HepG2 (cell line): ENCODE results near the gene SPINK4. TPM values are rescaled to one million over a fixed set of nuclear protein-coding genes. Genes with fewer than 3 reads are reported as not detected.

Experiments
- ATF7-NPFF ChIP-seq: sonication (generic); formaldehyde crosslinking; IDR thresholded peaks from 2 replicates; pipeline ENCODE4 v1.8.1; 2023; ENCODE audit warnings: mild to moderate bottlenecking, low read depth, missing genetic modification reagents, moderate library complexity
- EED ChIP-seq: sonication (generic); formaldehyde crosslinking; IDR thresholded peaks from 2 replicates; pipeline ENCODE4 v1.5.0; 2020; ENCODE audit warnings: mild to moderate bottlenecking, missing genetic modification reagents
- FOSL2 ChIP-seq: sonication (generic); formaldehyde crosslinking; IDR thresholded peaks from 2 replicates; pipeline ENCODE4 v1.4.0; 2020; ENCODE audit warnings: missing genetic modification reagents
- GABPA ChIP-seq, 2 experiments: IDR thresholded peaks; 2 replicates each; pipeline ENCODE4 v1.6.1; 2011 to 2016; ENCODE audit warnings: low read depth in 2 of 2, low read length in 1 of 2, missing biosample characterization in 1 of 2, missing genetic modification characterization in 1 of 2
- GTF2F1 ChIP-seq: fragments of 150-350 bp; IDR thresholded peaks from 2 replicates; pipeline ENCODE4 v1.6.1; 2014; ENCODE audit warnings: low read length
- HIC2 ChIP-seq: sonication (generic); formaldehyde crosslinking; IDR thresholded peaks from 2 replicates; pipeline ENCODE4 v1.9.0; 2022; ENCODE audit warnings: low read depth, missing genetic modification reagents
- HOXA7 ChIP-seq: sonication (generic); formaldehyde crosslinking; IDR thresholded peaks from 2 replicates; pipeline ENCODE4 v1.8.1; 2022; ENCODE audit warnings: mild to moderate bottlenecking, missing genetic modification reagents, moderate library complexity
- MIER2 ChIP-seq: IDR thresholded peaks from 2 replicates; pipeline ENCODE4 v1.6.1; 2016; ENCODE audit warnings: missing biosample characterization, missing genetic modification reagents
- MYNN ChIP-seq: sonication (generic); formaldehyde crosslinking; IDR thresholded peaks from 2 replicates; pipeline ENCODE4 v1.4.0; 2020; ENCODE audit warnings: mild to moderate bottlenecking, low read depth, missing genetic modification reagents
- MYPOP ChIP-seq: sonication (generic); formaldehyde crosslinking; IDR thresholded peaks from 2 replicates; pipeline ENCODE4 v1.8.1; 2023; ENCODE audit warnings: mild to moderate bottlenecking, moderate library complexity, missing genetic modification reagents
- POGK ChIP-seq: sonication (generic); formaldehyde crosslinking; conservative IDR thresholded peaks from 2 replicates; pipeline ENCODE4 v1.8.0; 2022; ENCODE audit warnings: mild to moderate bottlenecking, moderate library complexity, missing genetic modification reagents
- RARA ChIP-seq: IDR thresholded peaks from 2 replicates; pipeline ENCODE4 v1.6.1; 2016; ENCODE audit warnings: missing genetic modification reagents, missing compliant biosample characterization
- RXRB ChIP-seq: IDR thresholded peaks from 2 replicates; pipeline ENCODE4 v1.6.1; 2016; ENCODE audit warnings: borderline replicate concordance, missing genetic modification reagents, missing compliant biosample characterization
- SMC3 ChIP-seq: IDR thresholded peaks from 2 replicates; pipeline ENCODE4 v1.6.1; 2011; ENCODE audit warnings: low read length, improper control_type of control experiment
- TFDP2 ChIP-seq: sonication (generic); formaldehyde crosslinking; IDR thresholded peaks from 2 replicates; pipeline ENCODE4 v1.4.0; 2020; ENCODE audit warnings: missing genetic modification reagents
- ZBTB7A ChIP-seq: sonication (generic); formaldehyde crosslinking; IDR thresholded peaks from 2 replicates; pipeline ENCODE4 v1.8.0; 2022; ENCODE audit warnings: mild to moderate bottlenecking, missing genetic modification reagents
- ZNF260 ChIP-seq: sonication (generic); formaldehyde crosslinking; IDR thresholded peaks from 2 replicates; pipeline ENCODE4 v1.4.0; 2020; ENCODE audit warnings: missing genetic modification reagents, low read depth, mild to moderate bottlenecking, borderline replicate concordance
- ZNF441 ChIP-seq: sonication (generic); formaldehyde crosslinking; IDR thresholded peaks from 2 replicates; pipeline ENCODE4 v1.7.0; 2021; ENCODE audit warnings: missing genetic modification reagents, borderline replicate concordance
- ZNF496 ChIP-seq: sonication (generic); formaldehyde crosslinking; IDR thresholded peaks from 2 replicates; pipeline ENCODE4 v1.8.1; 2023; ENCODE audit warnings: mild to moderate bottlenecking, moderate library complexity, missing genetic modification reagents; ENCODE audit not compliant: insufficient replicate concordance
- ZNF501 ChIP-seq: sonication (generic); formaldehyde crosslinking; IDR thresholded peaks from 2 replicates; pipeline ENCODE4 v1.5.1; 2020; ENCODE audit warnings: mild to moderate bottlenecking, moderate library complexity, missing genetic modification reagents
- ZNF781 ChIP-seq: sonication (generic); formaldehyde crosslinking; IDR thresholded peaks from 2 replicates; pipeline ENCODE4 v1.5.1; 2020; ENCODE audit warnings: borderline replicate concordance, mild to moderate bottlenecking, missing genetic modification reagents; ENCODE audit errors: not compliant biosample characterization
- ZSCAN5A ChIP-seq: sonication (generic); formaldehyde crosslinking; IDR thresholded peaks from 2 replicates; pipeline ENCODE4 v1.8.0; 2022; ENCODE audit warnings: mild to moderate bottlenecking, missing genetic modification reagents, borderline replicate concordance
- polyA plus RNA-seq, 8 experiments: library from polyadenylated mRNA; depleted of rRNA in 3 of 8; stranded (reverse) in 7 of 8; unstranded in 1 of 8; fragments of >200 nt; fragmentation: Illumina TruSeq in 4 of 8; extraction: Trizol in 4 of 8; gene quantifications; 2 replicates each; pipeline versions ENCODE4 v1.2.1 to v1.2.3, GENCODE V29; 2011 to 2016; ENCODE audit warnings: low read depth in 4 of 8, missing spikeins in 1 of 8, mixed read lengths in 1 of 8; ENCODE audit not compliant: insufficient read depth in 1 of 8
- total RNA-seq, 5 experiments: library from RNA; depleted of rRNA; stranded (reverse); fragments of >200 nt; fragmentation: Illumina TruSeq; extraction: Trizol; gene quantifications; 2 replicates each; pipeline ENCODE4 v1.2.3, GENCODE V29; 2016; ENCODE audit warnings: low read depth in 1 of 5

SPINK4 gene
- total and polyA plus RNA-seq, 2 of the 13 experiments (the other 11 are each of a cell fraction or from before 2014, with no cell fraction given) = 0.53 to 3.4 TPM

- TF ChIP-seq HIC2 (CRISPR knock-in tag) = no peak
- TF ChIP-seq ZBTB7A (CRISPR knock-in tag) = no peak
- no peak for TF ChIP-seq MYPOP (CRISPR knock-in tag)
- TF ChIP-seq TFDP2 (CRISPR knock-in tag) = no peak
- TF ChIP-seq GABPA (IDR thresholded peaks at IDR 0.05; ENCODE audit: low read depth, low read length) = no peak
- TF ChIP-seq GABPA (CRISPR knock-in tag; IDR thresholded peaks at IDR 0.05; ENCODE audit: low read depth) = 0 out of 2 replicates have a peak, but pooled peaks have one; percentile 34
- no peak for TF ChIP-seq ATF7-NPFF (CRISPR knock-in tag)
- TF ChIP-seq MIER2 = no peak
- peak; percentile 30; the same call in 1 of the 2 replicates for TF ChIP-seq SMC3
- TF ChIP-seq ZNF441 = no peak
- TF ChIP-seq GTF2F1 = no peak
- no peak for TF ChIP-seq FOSL2 (CRISPR knock-in tag)
- no peak for TF ChIP-seq EED (CRISPR knock-in tag)
- no peak for TF ChIP-seq ZNF501 (CRISPR knock-in tag)
- no peak; the same call in 1 of the 2 replicates for TF ChIP-seq ZSCAN5A
- no peak for TF ChIP-seq ZNF260 (CRISPR knock-in tag)
- no peak for TF ChIP-seq ZNF781 (CRISPR knock-in tag)
- TF ChIP-seq RXRB (CRISPR knock-in tag) = peak; percentile 70; the same call in 1 of the 2 replicates
- no peak for TF ChIP-seq MYNN
- TF ChIP-seq HOXA7 (CRISPR knock-in tag) = no peak
- no peak for TF ChIP-seq POGK (CRISPR knock-in tag)
- no peak for TF ChIP-seq ZNF496 (CRISPR knock-in tag)
- peak; percentile 48; the same call in 1 of the 2 replicates for TF ChIP-seq RARA (CRISPR knock-in tag)
Observed at GRCh38 chr9:33293782-33294181, 53.8 kb downstream of the SPINK4 start (continued).
